CD14-positive monocyte (primary cell): ENCODE data around the gene SLX4. TPM values are rescaled to one million over a fixed set of nuclear protein-coding genes. Genes with fewer than 3 reads are reported as not detected.

Experiments used
- DNase-seq, 3 donors: peaks; one replicate each; pipeline ENCODE4 v3.0.0-alpha.2; 2011 to 2022
- H2AFZ ChIP-seq: 2 replicates; pipeline ENCODE4 v1.6.0; 2012; ENCODE audit warnings: mild to moderate bottlenecking, low read depth, low read length, inconsistent platforms; ENCODE audit not compliant: insufficient read depth, poor library complexity, severe bottlenecking
- H3K27ac ChIP-seq, 2 donors: 1 replicate in 1 of 2; 2 replicates in 1 of 2; pipeline ENCODE4 v1.5.1; 2012 to 2013; ENCODE audit warnings: low read length in 2 of 2, control low read depth in 1 of 2, inconsistent platforms in 1 of 2, low read depth in 1 of 2, mild to moderate bottlenecking in 1 of 2
- H3K27me3 ChIP-seq, 2 donors: one replicate each; pipeline versions ENCODE4 v1.6.0 to v1.6.1; 2011 to 2013; ENCODE audit warnings: low read length in 2 of 2; ENCODE audit not compliant: control insufficient read depth in 2 of 2, insufficient read depth in 2 of 2
- H3K36me3 ChIP-seq, 2 donors: replicated peaks in 1 of 2; 1 replicate in 1 of 2; 2 replicates in 1 of 2; pipeline versions ENCODE4 v1.5.1 to v1.6.1; 2012 to 2013; ENCODE audit warnings: low read length in 2 of 2, control low read depth in 1 of 2, inconsistent platforms in 1 of 2, mild to moderate bottlenecking in 1 of 2; ENCODE audit not compliant: insufficient read depth in 2 of 2, control insufficient read depth in 1 of 2
- H3K4me1 ChIP-seq, 2 donors: 1 replicate in 1 of 2; 2 replicates in 1 of 2; pipeline versions ENCODE4 v1.5.1 to v1.6.1; 2012 to 2013; ENCODE audit warnings: low read length in 2 of 2, control low read depth in 1 of 2, inconsistent platforms in 1 of 2, mild to moderate bottlenecking in 1 of 2, moderate library complexity in 1 of 2; ENCODE audit not compliant: insufficient read depth in 2 of 2, control insufficient read depth in 1 of 2
- H3K4me2 ChIP-seq: replicated peaks from 2 replicates; pipeline ENCODE3; 2012; ENCODE audit warnings: low read length, moderate library complexity, mild to moderate bottlenecking; ENCODE audit not compliant: poor library complexity, severe bottlenecking; ENCODE audit errors: extremely low read depth
- H3K4me3 ChIP-seq, 3 experiments: fragments of 200-600 bp in 1 of 3; sonication (generic) in 1 of 3; replicated peaks in 1 of 3; 1 replicate in 2 of 3; 2 replicates in 1 of 3; pipeline ENCODE4 v1.5.1; 2011 to 2013; ENCODE audit warnings: low read length in 3 of 3, mild to moderate bottlenecking in 3 of 3, control low read depth in 2 of 3, low read depth in 2 of 3, inconsistent platforms in 1 of 3, moderate library complexity in 1 of 3
- H3K79me2 ChIP-seq: 2 replicates; pipeline ENCODE4 v1.6.0; 2012; ENCODE audit warnings: mild to moderate bottlenecking, control low read depth, inconsistent platforms, low read length, moderate library complexity; ENCODE audit not compliant: insufficient read depth
- H3K9ac ChIP-seq: 2 replicates; pipeline ENCODE4 v1.6.0; 2017; ENCODE audit warnings: low read length, mild to moderate bottlenecking; ENCODE audit not compliant: insufficient read depth, poor library complexity, severe bottlenecking
- H3K9me3 ChIP-seq, 2 donors: replicated peaks in 1 of 2; 1 replicate in 1 of 2; 2 replicates in 1 of 2; pipeline versions ENCODE4 v1.5.1 to v1.6.1; 2012 to 2013; ENCODE audit warnings: low read length in 2 of 2, control low read depth in 1 of 2; ENCODE audit not compliant: control insufficient read depth in 1 of 2, insufficient read depth in 1 of 2
- H4K20me1 ChIP-seq: 2 replicates; pipeline ENCODE4 v1.6.0; 2012; ENCODE audit warnings: mild to moderate bottlenecking, low read length, control low read depth, moderate library complexity; ENCODE audit not compliant: insufficient read depth
- H3K27ac Mint-ChIP-seq, 7 donors: one replicate each; pipeline ENCODE4 v1.8.0; 2020; ENCODE audit warnings: mild to moderate bottlenecking in 7 of 7, mixed read lengths in 7 of 7, moderate library complexity in 6 of 7, inconsistent platforms in 2 of 7
- H3K27me3 Mint-ChIP-seq, 3 donors: one replicate each; pipeline ENCODE4 v1.8.0; 2021 to 2022; ENCODE audit warnings: low read depth in 3 of 3, mild to moderate bottlenecking in 3 of 3, mixed read lengths in 3 of 3, moderate library complexity in 3 of 3, inconsistent platforms in 1 of 3
- H3K36me3 Mint-ChIP-seq, 2 donors: one replicate each; pipeline ENCODE4 v1.8.0; 2020; ENCODE audit warnings: mixed read lengths in 2 of 2, inconsistent platforms in 1 of 2, mild to moderate bottlenecking in 1 of 2
- H3K4me1 Mint-ChIP-seq: one replicate; pipeline ENCODE4 v1.8.0; 2020; ENCODE audit warnings: mild to moderate bottlenecking, mixed read lengths
- H3K4me3 Mint-ChIP-seq, 2 donors: one replicate each; pipeline ENCODE4 v1.8.0; 2020; ENCODE audit warnings: mild to moderate bottlenecking in 2 of 2, mixed read lengths in 2 of 2, moderate library complexity in 1 of 2
- H3K9me3 Mint-ChIP-seq, 7 donors: one replicate each; pipeline ENCODE4 v1.8.0; 2020 to 2022; ENCODE audit warnings: mixed read lengths in 7 of 7, mild to moderate bottlenecking in 6 of 7, moderate library complexity in 6 of 7, inconsistent platforms in 2 of 7
- CTCF ChIP-seq: fragments of 200-600 bp; IDR thresholded peaks from one replicate; pipeline ENCODE4 v1.8.0; 2022; ENCODE audit warnings: antibody characterized with exemption, mild to moderate bottlenecking
- WGBS: methylation state at CpG from one replicate; pipeline ENCODE4 v1.1.5; 2013; ENCODE audit warnings: missing lambda C conversion rate; ENCODE audit not compliant: insufficient coverage; 5-methylcytosine and 5-hydroxymethylcytosine counted together
- intact Hi-C, 2 donors: fragments of 100-400 bp; cut with micrococcal nuclease; formaldehyde crosslinking; loops; one replicate each; pipeline versions ENCODE4 v1.15.0 to v1.15.1; 2023
- polyA plus RNA-seq, 3 donors: library from polyadenylated mRNA; depleted of rRNA in 1 of 3; unstranded in 2 of 3; stranded (reverse) in 1 of 3; fragments of 300-500 nt in 2 of 3; fragments of >200 nt in 1 of 3; fragmentation: Illumina TruSeq in 2 of 3; gene quantifications; 1 replicate in 2 of 3; 2 replicates in 1 of 3; pipeline ENCODE4 v1.2.3, GENCODE V29; 2012 to 2021

Gene SLX4
- polyA plus RNA-seq, 3 donors = 0.12 to 2.4 (median 0.71) TPM

GRCh38 chr16:3536271-3536731, 75.1 kb downstream of the SLX4 start:
- Mint-ChIP-seq H3K36me3 (peaks cover 20 to 21% of the 10 kb centered on the region in 2 donors), H3K27ac (no peak overlapping the region), H3K4me3 (no peak overlapping the region), H3K9me3 (no peaks in the 10 kb centered on the region), H3K27me3 (no peaks in the 10 kb centered on the region), H3K4me1 (no peaks in the 10 kb centered on the region)
- intact Hi-C loops = no loop called here
- H3K36me3 ChIP-seq = peaks cover 0 to 19% of the 10 kb centered on the region in 2 donors
- DNase-seq = no peak
- no peaks in the 10 kb centered on the region for H3K27me3 ChIP-seq
- 95% methylated on average over 2 of the region's 3 CpGs for WGBS
- no peak for TF ChIP-seq CTCF
- H3K9me3 ChIP-seq = no peaks in the 10 kb centered on the region
- H3K4me3 ChIP-seq = no peak overlapping the region
- no peak overlapping the region for H3K27ac ChIP-seq
- H4K20me1 ChIP-seq = no peaks in the 10 kb centered on the region
- no peak overlapping the region for H3K4me2 ChIP-seq
- no peak overlapping the region for H3K9ac ChIP-seq
- H2AFZ ChIP-seq = no peak overlapping the region
- H3K4me1 ChIP-seq = no peaks in the 10 kb centered on the region
- H3K79me2 ChIP-seq = no peaks in the 10 kb centered on the region

- intact Hi-C loops = no loop called here
- Histone ChIP-seq H3K9me3 (no peaks in the 10 kb centered on the region), H3K27ac (no peak overlapping the region), H2AFZ (no peak overlapping the region), H4K20me1 (no peaks in the 10 kb centered on the region), H3K79me2 (no peaks in the 10 kb centered on the region), H3K4me3 (no peak overlapping the region), H3K4me2 (no peak overlapping the region), H3K27me3 (no peaks in the 10 kb centered on the region), H3K36me3 (peaks cover 7 to 19% of the 10 kb centered on the region in 2 donors), H3K9ac (no peak overlapping the region), H3K4me1 (no peaks in the 10 kb centered on the region)
- H3K27ac Mint-ChIP-seq = no peak overlapping the region
- H3K27me3 Mint-ChIP-seq = no peaks in the 10 kb centered on the region
- 100% methylated on average over 9 of the region's 10 CpGs for WGBS
- H3K36me3 Mint-ChIP-seq = peaks cover 25 to 26% of the 10 kb centered on the region in 2 donors
- H3K9me3 Mint-ChIP-seq = no peaks in the 10 kb centered on the region
- H3K4me1 Mint-ChIP-seq = no peaks in the 10 kb centered on the region
- no peak overlapping the region for H3K4me3 Mint-ChIP-seq
- no peak for DNase-seq
- TF ChIP-seq CTCF = no peak
Observed at GRCh38 chr16:3534126-3534525, 77.3 kb downstream of the SLX4 start.
